HK-2 (cell line): Measurements from ENCODE around the gene TSPAN7.

Source experiments
- DNase-seq: peaks from one replicate; pipeline ENCODE4 v3.0.0-alpha.2; 2018; ENCODE audit not compliant: unreplicated experiment

The TSPAN7 gene

GRCh38 chrX:38646129-38646528 is 84.8 kb downstream of the TSPAN7 start:
- no peak for DNase-seq

GRCh38 chrX:38649221-38649620 is 87.9 kb downstream of the TSPAN7 start:
- no peak for DNase-seq

GRCh38 chrX:38649674-38650647 is 88.6 kb downstream of the TSPAN7 start:
- DNase-seq, result no peak

- DNase-seq, result no peak
These were observed 90.6 kb downstream of the TSPAN7 start for GRCh38 chrX:38651625-38652601.

GRCh38 chrX:38652934-38653442 is 91.6 kb downstream of the TSPAN7 start:
- no peak for DNase-seq

- DNase-seq, result peak; percentile 0
These were observed 93.0 kb downstream of the TSPAN7 start for GRCh38 chrX:38654302-38654701.

GRCh38 chrX:38656350-38656915 is 95.1 kb downstream of the TSPAN7 start:
- no peak for DNase-seq

- DNase-seq, result no peak
These were observed 96.2 kb downstream of the TSPAN7 start for GRCh38 chrX:38657562-38657961.

- no peak for DNase-seq
These were observed 99.2 kb downstream of the TSPAN7 start for GRCh38 chrX:38660395-38661102.

GRCh38 chrX:38661103-38661441 is 99.7 kb downstream of the TSPAN7 start:
- no peak for DNase-seq

- no peak for DNase-seq
These were observed 100.2 kb downstream of the TSPAN7 start for GRCh38 chrX:38661561-38661960.

- DNase-seq, result no peak
These were observed 101.3 kb downstream of the TSPAN7 start for GRCh38 chrX:38662640-38663039.

GRCh38 chrX:38664285-38664684 is 102.9 kb downstream of the TSPAN7 start:
- peak; percentile 0 for DNase-seq

GRCh38 chrX:38666909-38667308 is 105.6 kb downstream of the TSPAN7 start:
- DNase-seq, result no peak

GRCh38 chrX:38668771-38669170 is 107.4 kb downstream of the TSPAN7 start:
- DNase-seq, result no peak

GRCh38 chrX:38669428-38669827 is 108.1 kb downstream of the TSPAN7 start:
- no peak for DNase-seq

- no peak for DNase-seq
These were observed 111.3 kb downstream of the TSPAN7 start for GRCh38 chrX:38672646-38673045.

- DNase-seq, result no peak
These were observed 114.5 kb downstream of the TSPAN7 start for GRCh38 chrX:38675856-38676255.

GRCh38 chrX:38678183-38678582 is 116.8 kb downstream of the TSPAN7 start:
- DNase-seq, result no peak

GRCh38 chrX:38678821-38679220 is 117.5 kb downstream of the TSPAN7 start:
- DNase-seq, result no peak

- no peak for DNase-seq
These were observed 118.4 kb downstream of the TSPAN7 start for GRCh38 chrX:38679695-38680094.
